Adrenal gland (tissue), 5 donors: ENCODE data around the gene FBN3.

Experiments used
- CTCF ChIP-seq, 6 experiments: fragments of 450-650 bp in 4 of 6; fragments of 200-600 bp in 2 of 6; sonication (generic) in 1 of 6; IDR thresholded peaks; 1 replicate in 5 of 6; 2 replicates in 1 of 6; pipeline versions ENCODE4 v1.5.1 to v1.8.0; 2016 to 2021; ENCODE audit warnings: antibody characterized with exemption in 6 of 6, mild to moderate bottlenecking in 2 of 6, moderate library complexity in 1 of 6
- POLR2A ChIP-seq, 2 donors: fragments of 450-650 bp; IDR thresholded peaks; one replicate each; pipeline ENCODE4 v1.6.1; 2017; ENCODE audit warnings: antibody characterized with exemption in 2 of 2, mild to moderate bottlenecking in 2 of 2, moderate library complexity in 1 of 2
- donor health status: DM: no; HTN: no; CAD: no.

DNA sequence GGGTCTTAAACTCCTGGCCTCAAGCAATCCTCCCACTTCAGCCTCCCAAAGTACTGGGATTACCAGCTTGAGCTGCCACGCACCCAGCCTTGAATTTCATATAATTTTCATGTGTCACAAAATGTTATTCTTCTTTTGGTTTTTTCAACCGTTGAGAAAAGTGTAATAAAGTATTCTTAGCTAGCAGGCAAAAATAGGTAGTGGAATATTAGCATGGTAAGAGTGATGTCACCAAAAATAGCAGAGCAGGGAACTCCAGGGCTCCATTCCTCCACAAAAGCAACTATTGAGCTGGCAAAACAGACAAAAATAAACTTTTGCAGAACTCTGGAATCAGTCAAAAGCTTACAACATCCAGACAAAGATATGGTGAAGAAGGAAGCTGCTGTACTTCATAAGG is 43.9 kb downstream of the FBN3 start:
- TF ChIP-seq CTCF (IDR thresholded peaks at IDR 0.05) (no peak), POLR2A (IDR thresholded peaks at IDR 0.05) (no peak)
